CD4-positive, alpha-beta T cell treated with Interleukin-10 for 1 hour (primary cell): ENCODE measurements around the gene CAB39L.

Experiments used
- DNase-seq: peaks from one replicate; pipeline ENCODE4 v3.0.0-alpha.2; 2020

CAB39L gene

GRCh38 chr13:49441312-49441711, 2.6 kb downstream of the CAB39L start:
- no peak for DNase-seq

- DNase-seq: no peak
These were observed 4.3 kb downstream of the CAB39L start for GRCh38 chr13:49439609-49440008.

- no peak for DNase-seq
These were observed 6.2 kb downstream of the CAB39L start for GRCh38 chr13:49437705-49438104.

GRCh38 chr13:49436890-49437289, 7.0 kb downstream of the CAB39L start:
- no peak for DNase-seq

- no peak for DNase-seq
These were observed 7.9 kb downstream of the CAB39L start for GRCh38 chr13:49435992-49436391.

GRCh38 chr13:49429121-49429520, 14.7 kb downstream of the CAB39L start:
- no peak for DNase-seq

GRCh38 chr13:49428041-49428763, 15.7 kb downstream of the CAB39L start:
- no peak for DNase-seq

- no peak for DNase-seq
These were observed 19.8 kb downstream of the CAB39L start for GRCh38 chr13:49424011-49424560.

- peak; percentile 36 for DNase-seq
These were observed 22.5 kb downstream of the CAB39L start for GRCh38 chr13:49421391-49421790.

- no peak for DNase-seq
These were observed 24.6 kb downstream of the CAB39L start for GRCh38 chr13:49419276-49419675.

GRCh38 chr13:49418206-49418605, 25.7 kb downstream of the CAB39L start:
- DNase-seq: no peak

- DNase-seq: no peak
These were observed 26.7 kb downstream of the CAB39L start for GRCh38 chr13:49417161-49417560.

- DNase-seq: no peak
These were observed 31.1 kb downstream of the CAB39L start for GRCh38 chr13:49412749-49413148.

GRCh38 chr13:49411353-49411752, 32.5 kb downstream of the CAB39L start:
- no peak for DNase-seq

- no peak for DNase-seq
These were observed 33.4 kb downstream of the CAB39L start for GRCh38 chr13:49410477-49410876.

- DNase-seq: no peak
These were observed 33.9 kb downstream of the CAB39L start for GRCh38 chr13:49410006-49410405.

GRCh38 chr13:49409008-49409407, 34.9 kb downstream of the CAB39L start:
- DNase-seq: no peak

GRCh38 chr13:49407936-49408335, 35.9 kb downstream of the CAB39L start:
- no peak for DNase-seq

- DNase-seq: no peak
These were observed 36.8 kb downstream of the CAB39L start for GRCh38 chr13:49407068-49407467.

GRCh38 chr13:49404703-49405020, 39.2 kb downstream of the CAB39L start:
- no peak for DNase-seq

- no peak for DNase-seq
These were observed 39.7 kb downstream of the CAB39L start for GRCh38 chr13:49403996-49404702.

- no peak for DNase-seq
These were observed 42.9 kb downstream of the CAB39L start for GRCh38 chr13:49400755-49401659.

- DNase-seq: no peak
These were observed 43.9 kb downstream of the CAB39L start for GRCh38 chr13:49399801-49400472.
